ENCODE measurements around the gene GPHA2.

GPHA2 gene

GRCh38 chr11:64918017-64918416 lies 17.7 kb downstream of the GPHA2 start:
- TF ChIP-seq CTCF (IDR thresholded peaks at IDR 0.05; ENCODE audit: control insufficient read depth, insufficient read depth, low read depth, low read length, missing control alignments), result peak; percentile 35
- DNase-seq (ENCODE audit: low read depth), result peak; percentile 31
- peak overlapping the region; percentile 33; the same call in 1 of the 2 replicates for H3K4me3 ChIP-seq (ENCODE audit: control insufficient read depth, low read depth, low read length)

GRCh38 chr11:64917663-64917995 lies 18.1 kb downstream of the GPHA2 start:
- peak overlapping the region; percentile 33 for H3K4me3 ChIP-seq (ENCODE audit: control insufficient read depth, low read depth, low read length)
- DNase-seq (ENCODE audit: low read depth), result no peak
- no peak for TF ChIP-seq CTCF (IDR thresholded peaks at IDR 0.05; ENCODE audit: control insufficient read depth, insufficient read depth, low read depth, low read length, missing control alignments)

- peak within 1 kb of the TSS; percentile 84 for H3K4me3 ChIP-seq (ENCODE audit: control insufficient read depth, low read depth, low read length)
- no peak for TF ChIP-seq CTCF (IDR thresholded peaks at IDR 0.05; ENCODE audit: control insufficient read depth, insufficient read depth, low read depth, low read length, missing control alignments)
- peak; percentile 99 for DNase-seq (ENCODE audit: low read depth)
These were observed 18.7 kb downstream of the GPHA2 start, which contains the start of gene ATG2A for GRCh38 chr11:64916775-64917662. Gene ATG2A (minus strand): TSS chr11:64917209. CDS start chr11:64917135, 74 bp downstream.

- DNase-seq (ENCODE audit: low read depth), result no peak
- H3K4me3 ChIP-seq (ENCODE audit: control insufficient read depth, low read depth, low read length), result peak overlapping the region; percentile 84
- TF ChIP-seq CTCF (IDR thresholded peaks at IDR 0.05; ENCODE audit: control insufficient read depth, insufficient read depth, low read depth, low read length, missing control alignments), result no peak
These were observed 19.5 kb downstream of the GPHA2 start for GRCh38 chr11:64916040-64916774.

GRCh38 chr11:64915376-64915887 lies 20.3 kb downstream of the GPHA2 start:
- peak overlapping the region; percentile 84; the same call in 1 of the 2 replicates for H3K4me3 ChIP-seq (ENCODE audit: control insufficient read depth, low read depth, low read length)
- no peak for DNase-seq (ENCODE audit: low read depth)
- no peak for TF ChIP-seq CTCF (IDR thresholded peaks at IDR 0.05; ENCODE audit: control insufficient read depth, insufficient read depth, low read depth, low read length, missing control alignments)

- H3K4me3 ChIP-seq (ENCODE audit: control insufficient read depth, low read depth, low read length), result no peak overlapping the region
- no peak for DNase-seq (ENCODE audit: low read depth)
- TF ChIP-seq CTCF (IDR thresholded peaks at IDR 0.05; ENCODE audit: control insufficient read depth, insufficient read depth, low read depth, low read length, missing control alignments), result no peak
These were observed 21.6 kb downstream of the GPHA2 start for GRCh38 chr11:64914123-64914522.

Data from AG09309 (cell line).